ENCODE data around the gene ELAVL2.
"Not testable (repeated sequence)": the region's sequence is repeated elsewhere in the genome, so short reads cannot be mapped to it uniquely, and the experiment has no call there.

The ELAVL2 gene

DNA sequence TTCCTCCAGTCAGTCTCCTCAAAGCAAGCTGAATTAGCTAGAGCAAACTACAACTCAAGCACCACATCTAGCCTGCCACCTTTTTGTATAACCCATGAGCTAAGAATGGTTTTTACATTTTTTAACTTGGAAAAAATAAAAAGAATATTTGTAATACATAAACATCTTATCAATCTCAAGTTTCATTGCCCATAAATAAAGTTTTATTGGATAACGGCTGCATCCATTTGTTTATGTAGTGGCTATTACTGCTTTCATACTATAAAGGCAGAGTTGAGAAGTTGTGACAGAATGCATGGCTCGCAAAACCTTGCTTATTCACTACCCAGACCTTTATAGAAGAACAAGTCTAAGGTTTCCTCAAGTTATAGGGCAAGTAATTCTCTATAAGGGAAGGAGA, 95.7 kb downstream of the ELAVL2 start:
- DNase-seq (ENCODE audit: insufficient read length, low spot score) (no peak), FAIRE-seq (no peak)

DNA sequence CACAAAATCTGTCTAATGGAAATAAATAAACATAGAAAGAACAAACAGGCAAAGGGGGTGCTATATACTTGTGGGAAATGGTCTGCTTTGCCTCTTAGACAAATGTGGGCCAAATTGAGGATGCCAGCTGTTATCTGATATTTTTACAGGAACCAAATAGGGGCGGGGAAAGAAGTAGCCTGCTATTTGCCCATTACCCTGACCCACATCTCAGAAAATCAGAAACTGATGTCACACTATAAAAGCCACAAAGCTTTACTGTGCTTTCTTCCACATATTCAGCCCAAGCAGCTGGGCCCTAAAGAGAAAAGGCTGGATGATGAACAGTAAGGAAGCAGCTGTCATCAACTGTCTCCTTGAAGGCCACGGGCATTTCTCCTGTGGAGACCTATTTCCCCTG, 97.3 kb downstream of the ELAVL2 start:
- DNase-seq (ENCODE audit: insufficient read length, low spot score) = no peak

DNA sequence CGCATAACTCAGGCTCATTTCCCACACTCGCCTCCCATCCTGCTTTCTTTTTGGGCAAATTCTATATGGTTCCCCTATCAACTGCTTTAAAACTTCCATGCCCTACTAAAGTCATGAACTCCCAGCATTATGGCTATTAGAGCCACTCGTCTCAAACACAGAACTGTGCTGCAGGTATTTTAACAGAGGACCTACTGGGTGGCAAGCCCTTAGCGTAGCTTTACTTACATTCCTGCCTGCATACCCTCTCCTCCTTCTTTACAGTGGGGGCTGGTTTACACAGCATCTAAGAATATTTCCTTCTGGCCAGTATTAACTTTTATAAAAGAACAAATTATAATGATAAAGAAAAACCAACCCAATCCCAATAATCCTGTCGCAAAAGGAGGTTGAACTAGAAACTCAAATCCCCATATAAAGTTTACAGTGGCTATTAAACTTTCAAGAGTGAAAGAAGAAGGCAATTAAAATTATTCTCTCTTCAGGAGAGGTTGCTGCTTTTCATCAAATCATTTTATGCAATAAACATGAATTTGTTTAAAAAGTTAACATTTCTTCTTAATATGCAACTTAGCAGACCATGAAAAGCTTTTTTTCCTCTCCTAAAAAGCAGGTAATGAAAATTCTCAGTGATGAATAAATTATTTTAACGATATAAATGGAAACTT, 100.6 kb downstream of the ELAVL2 start:
- FAIRE-seq = no peak
- DNase-seq (ENCODE audit: insufficient read length, low spot score) = no peak

More for the DNA sequence above, 97.3 kb downstream of the ELAVL2 start:
- no peak for FAIRE-seq

DNA sequence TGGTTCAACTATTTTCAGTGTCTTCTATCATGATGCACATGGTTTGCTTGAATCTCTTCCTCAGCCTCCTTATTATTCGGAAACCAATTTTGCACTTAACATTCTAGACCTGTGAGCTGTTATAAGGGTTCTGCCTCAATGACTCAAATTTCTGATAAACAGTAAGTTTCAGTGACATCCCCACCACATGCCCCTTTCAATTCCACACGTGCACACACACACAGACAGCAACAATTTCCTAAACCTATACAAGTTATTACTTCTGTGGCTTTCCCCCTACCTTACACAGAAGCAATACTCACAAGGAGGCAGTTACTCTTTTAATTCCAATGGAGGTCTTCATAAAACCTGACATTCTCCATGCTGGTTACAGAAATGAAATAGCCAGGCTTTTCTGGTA, 102.4 kb downstream of the ELAVL2 start:
- DNase-seq (ENCODE audit: insufficient read length, low spot score) (no peak), FAIRE-seq (no peak)

DNA sequence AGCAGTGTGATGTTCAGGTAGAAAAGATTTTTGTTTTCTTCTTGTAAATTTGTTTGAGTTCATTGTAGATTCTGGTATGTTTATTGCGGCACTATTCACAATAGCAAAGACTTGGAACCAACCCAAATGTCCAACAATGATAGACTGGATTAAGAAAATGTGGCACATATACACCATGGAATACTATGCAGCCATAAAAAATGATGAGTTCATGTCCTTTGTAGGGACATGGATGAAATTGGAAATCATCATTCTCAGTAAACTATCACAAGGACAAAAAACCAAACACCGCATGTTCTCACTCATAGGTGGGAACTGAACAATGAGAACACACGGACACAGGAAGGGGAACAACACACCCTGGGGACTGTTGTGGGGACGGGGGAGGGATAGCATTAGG, 103.0 kb downstream of the ELAVL2 start:
- not testable (repeated sequence) for DNase-seq (ENCODE audit: insufficient read length, low spot score); FAIRE-seq

DNA sequence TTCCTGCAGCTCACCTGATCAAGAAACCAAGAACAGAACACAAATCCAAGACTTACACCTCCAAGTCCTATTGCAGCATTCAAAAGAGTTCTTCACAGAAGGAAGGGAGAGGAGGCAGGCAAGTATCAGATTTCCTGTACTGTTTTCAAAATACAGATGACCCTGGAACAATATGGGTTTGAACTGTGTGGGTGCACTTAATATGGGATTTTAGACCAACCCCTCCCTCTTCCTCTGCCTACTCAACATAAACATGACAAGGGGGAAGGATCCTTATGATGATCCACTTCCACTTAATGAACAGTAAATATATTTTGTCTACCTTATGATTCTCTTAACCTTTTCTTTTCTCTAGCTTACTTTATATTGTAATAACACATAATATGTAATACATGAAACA, 104.6 kb downstream of the ELAVL2 start:
- no peak for FAIRE-seq
- DNase-seq (ENCODE audit: insufficient read length, low spot score) = no peak

DNA sequence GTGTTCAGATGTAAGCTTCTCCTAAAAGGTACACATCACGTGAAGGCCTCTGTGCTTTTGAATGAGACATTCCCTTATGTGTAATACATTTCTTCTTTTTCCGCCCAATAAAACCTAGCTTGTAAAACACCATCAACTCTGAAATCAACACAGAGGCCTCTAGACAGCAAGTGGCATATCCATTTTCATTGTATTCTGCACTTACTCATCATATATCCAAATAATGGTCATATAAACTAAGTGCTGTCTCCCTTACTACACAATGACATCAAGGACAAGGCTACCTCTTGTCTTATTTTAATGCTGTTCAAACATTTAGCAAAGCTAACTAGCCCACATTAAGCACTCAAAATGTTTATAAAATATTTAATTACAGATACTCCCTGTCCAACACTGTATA, 108.5 kb downstream of the ELAVL2 start:
- FAIRE-seq (no peak), DNase-seq (ENCODE audit: insufficient read length, low spot score) (no peak)

DNA sequence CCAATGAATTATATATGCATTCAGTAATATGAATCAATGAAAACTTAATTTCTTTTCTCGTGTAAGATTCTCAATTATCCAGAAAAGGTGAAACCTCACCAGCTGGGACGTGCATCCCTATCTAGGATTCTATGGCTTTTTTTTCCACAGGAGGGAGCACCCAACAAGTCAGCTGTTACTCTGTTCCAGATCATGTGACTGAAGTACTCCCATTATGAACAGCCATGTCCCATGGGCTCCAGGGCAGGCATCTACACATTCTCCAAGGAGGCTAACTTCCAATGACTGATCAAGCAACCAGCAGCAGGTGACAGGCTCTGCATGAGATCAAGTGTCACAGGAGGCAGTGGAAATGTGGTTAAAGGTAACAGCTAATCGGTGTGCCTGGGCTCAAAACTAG, 118.8 kb downstream of the ELAVL2 start:
- DNase-seq (ENCODE audit: insufficient read length, low spot score) = no peak
- no peak for FAIRE-seq

DNA sequence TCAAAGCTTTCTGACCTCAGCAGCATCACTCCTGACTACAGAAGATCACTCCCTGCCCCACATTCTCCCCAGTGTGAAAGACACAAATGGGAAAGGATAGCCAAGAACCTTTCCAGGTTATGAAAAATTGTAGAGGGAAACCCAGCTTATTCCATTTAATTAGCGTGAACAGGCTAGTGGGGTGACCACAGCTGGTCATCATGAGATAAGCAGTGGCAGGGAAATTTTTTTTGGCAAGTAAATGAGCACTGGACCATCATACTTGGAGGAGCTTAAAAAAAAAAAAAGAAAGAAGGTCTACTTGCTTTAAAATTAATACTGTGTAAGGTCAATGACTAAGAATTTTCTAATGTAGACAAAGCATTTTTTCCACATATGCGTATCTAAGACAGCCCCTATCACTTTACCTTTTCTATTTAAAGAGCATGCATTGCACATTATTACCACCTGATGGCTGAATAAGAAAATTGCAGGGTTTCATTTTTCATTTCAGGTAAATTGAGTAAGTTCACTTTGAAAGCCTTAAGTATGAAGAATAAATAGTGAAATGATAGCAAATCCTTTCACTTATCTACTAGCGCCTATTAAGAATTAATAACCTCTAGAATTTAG, 123.6 kb downstream of the ELAVL2 start:
- FAIRE-seq (no peak), DNase-seq (ENCODE audit: insufficient read length, low spot score) (no peak)

DNA sequence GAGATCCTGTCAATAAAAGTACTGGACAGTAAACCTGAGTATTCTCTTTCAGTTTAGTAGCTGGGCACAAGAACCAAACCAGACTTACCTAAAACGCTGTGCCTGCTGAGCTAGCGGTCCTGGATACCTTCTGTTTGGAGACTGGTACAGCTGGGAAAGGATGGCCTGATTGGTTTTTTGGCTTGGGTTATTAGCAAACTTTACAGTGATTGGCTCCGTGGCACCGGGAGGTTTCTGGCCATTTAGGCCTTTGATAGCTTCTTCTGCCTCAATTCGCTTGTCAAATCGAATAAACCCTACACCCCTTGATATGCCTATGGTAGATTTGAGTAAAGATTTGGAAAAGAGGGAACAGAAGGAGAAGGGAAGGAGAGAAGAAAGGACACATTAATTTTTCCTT, 124.7 kb downstream of the ELAVL2 start:
- FAIRE-seq (no peak), DNase-seq (ENCODE audit: insufficient read length, low spot score) (no peak)

DNA sequence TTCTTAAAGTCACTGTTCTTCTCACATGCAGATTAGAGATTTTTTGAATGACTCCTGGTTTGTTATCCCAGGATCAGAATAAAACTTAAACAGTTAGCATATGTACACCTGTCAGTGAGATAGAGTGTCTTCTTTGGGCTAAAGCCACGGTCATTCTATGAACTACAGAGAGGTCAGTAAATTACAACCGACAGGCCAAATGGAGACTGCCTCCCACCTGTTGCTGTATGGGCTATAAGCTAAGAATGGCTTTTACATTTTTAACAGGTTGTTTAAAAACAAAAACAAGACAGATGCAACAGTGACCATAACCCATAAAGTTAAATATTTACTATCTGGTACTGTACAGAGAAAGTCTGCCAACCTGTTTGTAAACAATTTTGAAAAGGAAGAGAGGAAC, 125.7 kb downstream of the ELAVL2 start:
- FAIRE-seq (no peak), DNase-seq (ENCODE audit: insufficient read length, low spot score) (no peak)

DNA sequence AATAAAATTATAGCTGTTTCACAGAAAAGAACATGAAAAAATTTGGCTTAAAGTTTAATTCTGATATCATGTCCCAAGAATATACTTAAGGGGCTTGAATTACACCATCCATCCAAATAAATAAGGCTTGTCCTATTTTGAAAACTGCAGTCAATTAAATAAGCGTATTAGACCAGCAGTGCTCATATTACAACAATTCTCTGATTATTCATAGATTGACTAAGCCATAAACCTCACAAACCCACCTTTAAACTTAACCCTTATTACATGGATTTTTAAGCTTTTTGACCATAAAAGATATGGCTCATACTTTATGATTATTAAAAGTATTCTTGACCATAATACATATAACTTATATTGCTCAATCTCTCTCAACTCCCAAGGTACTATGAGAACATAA, 127.9 kb downstream of the ELAVL2 start:
- no peak for FAIRE-seq
- no peak for DNase-seq (ENCODE audit: insufficient read length, low spot score)

DNA sequence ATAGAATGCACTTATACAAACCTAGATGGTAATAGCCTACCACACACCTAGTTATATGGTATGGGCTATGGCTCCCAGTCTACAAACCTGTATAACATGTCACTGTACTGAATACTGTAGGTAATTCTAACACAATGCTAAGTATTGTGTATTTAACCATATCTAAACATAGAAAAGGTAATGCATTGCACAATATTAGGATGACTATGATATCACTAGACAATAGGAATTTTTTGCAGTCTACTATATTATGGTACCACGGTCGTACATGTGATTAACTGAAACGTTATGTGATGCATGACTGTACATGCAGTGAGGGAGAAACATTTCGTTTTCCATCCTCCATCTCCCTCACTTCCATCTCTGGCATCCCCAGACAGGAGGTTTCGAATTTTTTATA, 130.5 kb downstream of the ELAVL2 start:
- DNase-seq (ENCODE audit: insufficient read length, low spot score) (no peak), FAIRE-seq (no peak)

DNA sequence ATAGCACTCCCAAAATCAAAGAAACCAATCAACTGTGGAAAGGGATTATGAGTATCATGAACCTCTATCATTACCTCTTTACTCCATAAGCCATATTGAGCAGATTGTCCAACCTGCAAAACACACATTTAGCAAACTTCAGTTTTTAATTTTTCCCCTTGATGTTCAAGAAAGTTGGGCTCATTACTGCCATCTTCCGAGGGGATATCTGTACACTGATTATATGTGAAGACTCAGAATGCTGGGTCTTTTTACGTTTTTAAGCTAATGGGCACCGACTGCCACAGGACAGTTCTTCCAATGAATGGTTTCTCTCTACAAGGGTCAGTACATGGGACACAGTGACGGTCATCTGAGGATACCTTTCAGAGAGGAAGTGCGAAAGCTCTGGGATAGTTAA, 132.7 kb downstream of the ELAVL2 start:
- FAIRE-seq = no peak

DNA sequence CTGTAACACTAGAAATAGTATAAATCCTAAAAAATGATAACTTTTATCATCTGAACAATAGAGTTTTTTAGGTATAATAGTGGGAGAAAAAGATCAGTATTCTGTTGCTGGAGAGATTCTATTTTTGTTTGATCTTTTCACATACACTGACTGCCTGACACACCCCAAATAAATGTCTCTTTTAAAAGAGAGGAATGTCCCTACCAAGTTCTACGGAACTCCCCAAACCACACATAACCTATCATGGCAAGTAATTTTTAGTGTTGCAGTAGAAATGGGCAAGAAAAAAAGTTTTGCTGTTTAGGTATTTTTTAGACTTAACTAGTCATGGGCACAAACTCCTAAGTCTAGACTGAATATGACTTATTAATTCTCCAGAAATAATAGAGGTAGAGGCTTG, 139.1 kb downstream of the ELAVL2 start:
- DNase-seq (ENCODE audit: insufficient read length, low spot score) = no peak
- no peak for FAIRE-seq

More for the DNA sequence above, 132.7 kb downstream of the ELAVL2 start:
- DNase-seq (ENCODE audit: insufficient read length, low spot score) = no peak

DNA sequence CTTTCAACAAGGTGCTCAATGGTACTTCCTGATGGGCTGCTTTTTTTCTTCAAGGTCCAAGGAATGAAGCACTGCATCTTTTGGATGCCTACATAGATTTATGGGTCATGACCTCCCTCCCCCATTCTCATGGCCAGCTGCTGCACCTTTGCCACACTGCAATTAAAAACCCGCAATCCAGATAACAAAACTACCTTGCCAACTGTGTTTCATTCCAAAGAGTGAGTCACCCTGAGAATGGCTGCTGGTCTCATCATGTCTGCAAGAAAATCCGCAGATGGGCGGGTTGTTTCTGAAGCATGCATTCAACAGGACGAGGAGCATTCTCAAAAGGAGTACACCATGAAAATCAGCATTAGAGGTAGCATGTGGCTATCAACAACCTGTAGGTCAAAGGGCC, 139.8 kb downstream of the ELAVL2 start:
- FAIRE-seq (no peak), DNase-seq (ENCODE audit: insufficient read length, low spot score) (no peak)

DNA sequence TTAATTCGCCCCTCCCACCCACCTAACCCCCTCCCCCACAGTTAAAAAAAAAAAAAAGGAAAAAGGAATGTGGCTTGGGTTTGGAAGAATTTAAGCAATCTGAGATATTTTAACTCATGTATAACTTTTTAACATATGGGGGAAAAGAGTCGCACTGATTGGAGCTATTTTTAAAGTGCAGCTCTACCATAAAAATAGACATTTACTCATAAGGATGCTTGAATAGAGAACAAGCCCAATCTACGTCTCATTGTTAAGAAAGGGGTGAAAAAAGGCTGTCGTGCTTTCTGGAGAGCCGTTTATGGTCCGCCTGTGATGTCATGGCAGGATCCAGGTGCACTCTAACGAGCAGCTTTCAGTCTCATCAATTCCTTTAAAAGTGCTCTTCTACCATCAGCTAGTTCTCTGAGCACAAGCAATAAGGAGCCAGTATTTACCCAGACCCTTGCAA, 142.4 kb downstream of the ELAVL2 start:
- no peak for FAIRE-seq

DNA sequence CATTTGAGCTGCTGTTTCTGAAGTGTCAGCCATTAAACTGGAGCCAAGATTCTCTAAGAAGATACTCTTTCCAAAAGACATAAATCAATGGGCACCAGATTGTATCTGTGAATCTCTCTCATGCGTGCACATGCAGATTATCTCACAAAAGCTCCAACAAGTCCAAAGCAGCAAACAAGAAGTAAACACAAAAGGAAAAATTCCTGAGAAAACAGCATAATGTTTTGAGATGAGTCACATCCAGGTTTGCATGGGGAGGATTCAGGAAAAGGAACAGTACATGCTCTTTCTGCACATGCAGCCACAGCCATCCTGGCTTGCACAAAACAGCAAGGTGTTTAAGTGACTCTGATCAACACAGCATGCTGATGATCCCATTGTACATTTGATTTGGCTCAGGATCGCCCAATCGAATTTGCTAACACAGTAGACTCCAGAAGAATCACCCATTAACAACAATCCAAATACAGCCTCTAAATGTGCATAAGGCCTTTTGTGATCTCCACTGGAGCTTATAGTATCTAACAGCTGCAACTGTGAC, 143.1 kb downstream of the ELAVL2 start:
- DNase-seq (ENCODE audit: insufficient read length, low spot score) (no peak), FAIRE-seq (no peak)

More for the DNA sequence above, 142.4 kb downstream of the ELAVL2 start:
- DNase-seq (ENCODE audit: insufficient read length, low spot score) = no peak

DNA sequence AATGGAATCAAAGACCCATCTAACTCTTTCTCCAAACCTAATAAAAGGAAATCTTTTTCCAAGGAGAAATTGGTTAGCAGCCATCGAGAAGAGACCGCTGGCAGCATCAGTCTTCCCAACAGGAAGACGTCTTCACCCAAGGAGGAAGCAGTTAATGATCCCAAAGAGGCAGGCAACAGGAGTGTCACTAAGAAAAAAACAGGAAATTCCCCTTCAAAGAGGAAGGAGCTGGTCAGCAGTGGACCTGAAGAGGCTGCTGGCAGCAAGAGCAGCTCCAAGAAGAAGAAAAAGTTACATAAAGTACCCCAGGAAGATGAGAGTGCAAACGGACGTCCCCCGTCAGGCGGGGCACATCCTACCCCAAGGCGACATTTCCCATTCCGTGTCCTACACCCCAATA, 143.7 kb downstream of the ELAVL2 start:
- FAIRE-seq = no peak
- DNase-seq (ENCODE audit: insufficient read length, low spot score) = no peak

DNA sequence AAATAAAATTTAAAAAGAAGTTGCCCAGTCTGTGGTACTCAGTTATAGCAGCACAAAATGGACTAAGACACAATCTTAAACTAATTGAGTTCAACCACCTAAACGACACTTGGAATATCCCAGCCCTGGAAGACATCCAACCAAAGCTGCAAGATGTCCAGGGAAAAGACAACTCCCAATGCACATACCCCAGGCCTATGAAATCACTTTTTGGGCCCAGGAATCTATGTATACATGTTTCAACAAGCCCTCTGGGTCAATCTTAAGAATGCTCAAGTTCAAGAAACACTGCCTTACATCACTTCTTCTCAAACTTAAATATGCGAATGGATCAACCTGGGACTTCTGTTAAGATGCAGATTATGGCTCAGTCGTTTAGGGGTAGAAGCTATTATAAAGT, 148.6 kb downstream of the ELAVL2 start:
- FAIRE-seq (no peak), DNase-seq (ENCODE audit: insufficient read length, low spot score) (no peak)

DNA sequence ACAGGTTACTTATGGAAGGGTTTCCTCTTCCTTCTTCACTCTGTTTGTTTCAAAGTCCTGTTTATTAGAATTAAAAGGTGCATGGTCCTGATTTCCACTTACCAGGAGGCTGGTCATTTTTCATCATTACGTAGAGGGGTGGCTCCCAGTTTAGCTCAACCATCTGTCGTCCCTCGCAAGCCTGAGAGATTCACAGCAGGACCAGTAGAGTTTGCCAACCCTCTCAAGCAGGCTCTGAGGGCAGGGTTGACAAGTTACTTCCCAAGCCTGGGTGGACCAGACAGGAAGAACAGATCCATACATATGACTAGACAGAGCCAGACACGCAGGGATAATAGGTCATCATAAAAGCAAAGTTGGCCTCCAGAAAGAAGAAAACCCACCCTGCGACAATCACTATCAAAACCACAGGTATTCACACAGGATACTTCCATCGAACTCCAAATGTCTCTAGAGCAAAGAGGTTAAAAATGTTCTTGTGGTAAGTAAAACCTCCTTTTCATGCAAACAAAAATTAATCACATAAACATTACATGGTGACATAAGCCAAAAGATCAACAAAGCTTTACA, 151.9 kb downstream of the ELAVL2 start:
- DNase-seq (ENCODE audit: insufficient read length, low spot score) = no peak
- FAIRE-seq = no peak

DNA sequence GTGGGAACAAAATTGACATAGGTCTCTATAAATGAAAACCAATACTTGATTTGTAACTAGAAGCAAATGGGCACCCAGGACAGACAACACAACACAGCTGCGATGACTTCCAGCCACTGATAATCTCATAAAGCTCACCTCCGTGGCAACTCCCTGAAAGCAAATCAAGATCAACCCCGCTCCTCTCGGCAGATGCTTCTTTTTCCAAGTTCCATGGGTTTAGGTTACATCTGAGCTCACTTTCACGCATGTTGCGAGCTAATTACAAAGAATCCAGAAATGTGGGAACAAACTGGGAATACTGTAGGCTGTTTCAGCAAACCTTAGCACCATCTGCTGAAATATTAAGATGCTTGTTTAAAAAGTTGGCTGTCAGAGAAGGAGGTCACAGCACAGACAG, 153.9 kb downstream of the ELAVL2 start:
- FAIRE-seq (no peak), DNase-seq (ENCODE audit: insufficient read length, low spot score) (no peak)

Measured in HTR-8/SVneo (cell line).